Measurements from ENCODE around the gene RAB7B. TPM values are rescaled to one million over a fixed set of nuclear protein-coding genes. Genes with fewer than 3 reads are reported as not detected.
"Not testable (repeated sequence)": the region's sequence is repeated elsewhere in the genome, so short reads cannot be mapped to it uniquely, and the experiment has no call there.

Gene RAB7B
- not detected in 2 replicates for total RNA-seq

- intact Hi-C loops (cut with micrococcal nuclease), result no loop called here
These were observed at the start of gene RAB7B for GRCh38 chr1:206002871-206003801. TSS of gene RAB7B (minus strand) at chr1:206003395. CDS start at chr1:205994135, 9,260 bp downstream.

GRCh38 chr1:206052231-206052865, 49.2 kb upstream of the RAB7B start:
- intact Hi-C loops (cut with micrococcal nuclease), result not testable (repeated sequence)

GRCh38 chr1:206050655-206051235, 47.5 kb upstream of the RAB7B start:
- intact Hi-C loops (cut with micrococcal nuclease), result no loop called here

GRCh38 chr1:206049919-206050600, 46.9 kb upstream of the RAB7B start:
- intact Hi-C loops (cut with micrococcal nuclease), result no loop called here

GRCh38 chr1:206049293-206049692, 46.1 kb upstream of the RAB7B start:
- intact Hi-C loops (cut with micrococcal nuclease), result no loop called here

- intact Hi-C loops (cut with micrococcal nuclease), result no loop called here
These were observed 45.4 kb upstream of the RAB7B start for GRCh38 chr1:206048582-206048981.

- intact Hi-C loops (cut with micrococcal nuclease), result no loop called here
These were observed 44.1 kb upstream of the RAB7B start for GRCh38 chr1:206047271-206047670.

- intact Hi-C loops (cut with micrococcal nuclease), result no loop called here
These were observed 38.4 kb upstream of the RAB7B start for GRCh38 chr1:206041640-206042039.

- intact Hi-C loops (cut with micrococcal nuclease), result no loop called here
These were observed 37.1 kb upstream of the RAB7B start for GRCh38 chr1:206040328-206040727.

GRCh38 chr1:206039046-206039973, 36.1 kb upstream of the RAB7B start:
- intact Hi-C loops (cut with micrococcal nuclease), result no loop called here

GRCh38 chr1:206037581-206037980, 34.4 kb upstream of the RAB7B start:
- intact Hi-C loops (cut with micrococcal nuclease), result no loop called here

GRCh38 chr1:206036663-206037455, 33.7 kb upstream of the RAB7B start:
- intact Hi-C loops (cut with micrococcal nuclease), result no loop called here

GRCh38 chr1:206035027-206035426, 31.8 kb upstream of the RAB7B start:
- intact Hi-C loops (cut with micrococcal nuclease), result no loop called here

- intact Hi-C loops (cut with micrococcal nuclease), result no loop called here
These were observed 29.4 kb upstream of the RAB7B start for GRCh38 chr1:206032380-206033140.

GRCh38 chr1:206030714-206031113, 27.5 kb upstream of the RAB7B start:
- intact Hi-C loops (cut with micrococcal nuclease), result loop anchor here (1.0 kb wide), 1 partner anchor 76 kb away; no protein-coding TSS in a partner anchor

GRCh38 chr1:206030191-206030590, 27.0 kb upstream of the RAB7B start:
- intact Hi-C loops (cut with micrococcal nuclease), result loop anchor here (1.0 kb wide), 1 partner anchor 76 kb away; no protein-coding TSS in a partner anchor

GRCh38 chr1:206029484-206029883, 26.3 kb upstream of the RAB7B start:
- intact Hi-C loops (cut with micrococcal nuclease), result no loop called here

- intact Hi-C loops (cut with micrococcal nuclease), result no loop called here
These were observed 22.2 kb upstream of the RAB7B start for GRCh38 chr1:206025283-206025820.

Data from T-helper 2 cell treated with Interferon-gamma antibody and Interleukin-4, amounts not matched to agents 100 ng/mL and 5 ng/mL, for 36 hours (primary cell).